ENCODE measurements around the gene ERCC6.

ERCC6 gene

GRCh38 chr10:49508654-49509053 is 30.3 kb downstream of the ERCC6 start:
- no peak for DNase-seq

DNA sequence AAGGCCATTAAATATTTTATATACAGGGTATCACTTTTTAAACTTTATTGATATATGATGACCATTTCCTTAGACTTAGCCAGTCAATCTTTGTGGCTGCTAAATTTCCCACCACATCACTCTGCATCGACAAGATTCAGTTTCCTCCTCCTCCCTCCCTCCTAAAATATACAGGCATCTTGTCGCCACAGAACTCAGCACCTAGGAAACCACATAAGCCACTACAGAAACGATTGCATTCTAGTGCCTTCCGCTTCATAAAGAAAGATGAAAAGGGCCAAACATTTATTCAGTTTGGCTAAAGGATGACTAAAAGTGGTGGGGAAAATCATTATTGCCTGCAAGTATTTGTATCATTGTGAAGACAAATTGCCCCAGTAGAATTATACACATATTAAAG is 30.7 kb downstream of the ERCC6 start:
- DNase-seq = peak; percentile 29

DNA sequence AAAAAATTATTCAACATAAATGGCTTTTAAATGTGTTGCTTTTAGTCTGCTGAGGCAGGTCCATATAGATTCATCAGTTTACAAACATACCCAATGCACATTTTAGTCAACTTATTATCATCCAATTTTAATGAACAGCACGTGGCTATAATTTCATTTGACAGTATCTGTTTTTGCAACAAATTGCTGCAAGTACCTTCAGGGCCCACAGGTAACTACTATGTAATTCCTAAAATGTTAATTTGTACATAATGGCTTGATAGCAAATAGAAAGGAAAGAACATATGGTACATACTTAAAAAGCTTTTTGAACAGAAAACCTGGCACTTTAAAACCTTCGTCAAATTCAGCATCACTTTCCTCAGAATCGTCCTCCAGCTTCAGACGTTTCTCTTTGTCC is 33.3 kb downstream of the ERCC6 start:
- DNase-seq = no peak

DNA sequence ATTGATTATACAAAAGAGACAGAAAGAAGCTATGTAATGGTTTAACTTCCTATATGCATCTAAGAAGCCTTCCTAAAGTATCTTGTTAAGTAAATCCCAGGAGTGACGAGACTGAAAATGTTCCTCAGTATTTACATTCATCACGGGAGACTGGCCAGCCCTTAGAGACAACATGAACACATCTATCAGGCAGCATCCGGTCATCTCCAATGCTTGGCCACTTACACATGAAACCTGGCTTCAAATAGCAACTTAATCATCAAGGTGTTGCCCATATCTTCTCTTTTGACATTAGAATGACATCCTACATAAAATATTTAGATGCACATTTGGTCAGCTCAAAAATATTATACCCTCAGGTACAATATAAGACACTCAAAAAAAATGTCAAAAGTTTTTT is 33.8 kb downstream of the ERCC6 start:
- no peak for DNase-seq

- no peak for DNase-seq
Observed at GRCh38 chr10:49504528-49504927, 34.4 kb downstream of the ERCC6 start.

DNA sequence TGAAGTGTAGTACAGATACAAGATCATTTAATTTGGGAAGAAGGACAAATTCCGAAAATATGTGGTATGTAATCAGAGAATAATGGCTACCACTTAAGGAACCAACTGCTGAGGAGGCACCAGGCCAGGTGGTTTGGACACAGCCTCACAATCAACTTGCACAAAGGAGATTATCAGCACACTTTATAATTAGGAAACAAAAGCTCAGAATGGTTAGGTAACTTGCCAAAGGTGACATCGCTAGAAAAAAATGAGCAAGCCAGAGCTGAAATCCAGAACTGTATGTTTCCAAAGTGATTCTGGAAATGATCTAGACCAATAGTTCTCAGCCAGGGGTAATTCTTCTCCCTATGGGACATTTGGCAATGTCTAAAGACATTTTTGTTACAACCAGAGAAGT is 36.6 kb downstream of the ERCC6 start:
- no peak for DNase-seq

DNA sequence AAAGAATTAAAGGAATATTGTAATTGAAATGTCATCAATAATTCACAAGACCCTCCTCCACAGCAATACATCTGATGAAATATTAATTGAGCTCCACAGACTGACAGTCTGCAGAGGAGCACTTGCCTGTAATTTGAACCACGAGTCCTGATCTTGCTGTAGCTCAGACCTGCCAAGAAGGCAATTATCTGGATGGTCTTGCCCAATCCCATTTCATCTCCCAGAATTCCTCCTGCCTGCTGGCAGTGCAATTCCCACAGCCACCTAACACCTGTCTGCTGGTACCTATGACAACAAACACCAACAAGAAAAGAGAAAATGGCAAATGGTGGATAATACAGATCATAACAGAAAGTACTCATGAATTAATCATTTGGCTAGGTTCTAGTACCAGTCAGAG is 38.5 kb downstream of the ERCC6 start:
- DNase-seq = no peak

DNA sequence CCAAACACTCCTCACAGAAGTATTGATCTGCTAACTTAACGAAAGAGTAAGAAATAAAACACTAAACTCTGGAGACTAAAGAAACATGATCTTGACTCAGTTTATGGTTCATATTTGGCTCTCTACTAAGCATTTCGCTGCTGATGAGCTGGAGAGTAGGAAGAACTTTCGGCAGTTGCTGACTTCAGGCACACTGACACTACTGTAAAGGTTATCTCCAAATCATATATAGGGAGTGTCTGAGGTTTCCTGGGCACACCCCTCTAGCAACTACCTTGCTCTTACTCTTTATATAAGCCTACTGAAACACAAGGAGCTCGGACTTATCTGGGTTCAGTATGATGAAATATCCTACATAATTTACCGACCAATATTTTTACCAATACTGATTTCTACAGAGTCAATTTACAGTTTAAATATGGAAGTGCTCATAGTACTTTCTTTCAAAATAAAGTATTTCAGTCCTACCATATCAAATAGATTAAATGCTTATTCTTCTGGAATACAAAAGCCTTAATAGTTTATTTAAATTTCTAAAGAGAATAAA is 39.5 kb downstream of the ERCC6 start:
- no peak for DNase-seq

GRCh38 chr10:49498425-49498824 is 40.5 kb downstream of the ERCC6 start:
- DNase-seq = no peak

GRCh38 chr10:49497358-49497757 is 41.6 kb downstream of the ERCC6 start:
- no peak for DNase-seq

DNA sequence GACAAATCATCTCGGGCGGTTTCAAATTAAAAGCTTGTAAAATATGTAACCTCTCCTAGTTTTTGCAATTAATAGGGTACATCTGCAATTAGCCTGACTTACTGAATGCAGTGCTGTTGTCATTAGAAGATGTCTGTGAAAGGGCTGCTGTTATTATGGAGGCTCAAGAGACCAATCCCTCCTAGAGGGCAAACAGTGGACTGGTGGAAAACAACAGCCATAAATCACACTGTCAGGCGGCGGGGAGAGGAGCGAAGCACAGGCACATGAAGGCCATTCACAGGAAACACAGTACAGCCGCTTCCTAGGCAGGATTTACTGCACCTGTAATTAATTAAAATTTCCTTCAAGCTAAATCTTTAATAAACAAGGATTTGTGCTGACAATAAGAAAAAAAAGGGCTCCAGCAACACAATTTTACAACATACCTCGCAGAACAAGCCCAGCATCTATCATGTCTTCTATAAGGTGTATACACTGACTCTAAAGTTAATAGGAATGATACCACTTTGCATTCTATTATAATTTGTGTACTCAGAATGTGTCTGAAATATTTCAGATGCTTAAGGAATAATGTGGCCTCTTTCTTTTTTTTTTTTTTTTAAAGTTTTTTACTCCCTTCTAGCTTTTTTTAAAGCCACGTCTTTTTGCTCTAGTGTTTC is 50.7 kb downstream of the ERCC6 start:
- no peak for DNase-seq

DNA sequence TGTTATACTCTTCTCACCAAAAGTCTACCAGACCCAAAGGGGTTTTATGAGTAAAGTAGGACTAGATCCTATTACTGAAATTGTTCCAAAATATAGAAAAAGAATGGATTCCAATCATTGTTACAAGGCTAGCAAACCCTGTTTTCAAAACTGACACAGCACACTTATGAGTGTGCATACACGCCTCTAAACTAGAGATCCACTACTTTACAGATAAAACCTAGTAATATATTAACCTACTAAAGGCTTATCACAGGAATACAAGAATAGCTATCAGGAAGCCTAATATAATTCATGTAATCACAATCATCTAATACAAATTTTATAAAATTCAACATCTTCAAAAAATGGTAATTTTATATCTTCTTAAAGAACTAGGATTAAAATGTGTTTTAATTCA is 52.2 kb downstream of the ERCC6 start:
- DNase-seq = no peak

DNA sequence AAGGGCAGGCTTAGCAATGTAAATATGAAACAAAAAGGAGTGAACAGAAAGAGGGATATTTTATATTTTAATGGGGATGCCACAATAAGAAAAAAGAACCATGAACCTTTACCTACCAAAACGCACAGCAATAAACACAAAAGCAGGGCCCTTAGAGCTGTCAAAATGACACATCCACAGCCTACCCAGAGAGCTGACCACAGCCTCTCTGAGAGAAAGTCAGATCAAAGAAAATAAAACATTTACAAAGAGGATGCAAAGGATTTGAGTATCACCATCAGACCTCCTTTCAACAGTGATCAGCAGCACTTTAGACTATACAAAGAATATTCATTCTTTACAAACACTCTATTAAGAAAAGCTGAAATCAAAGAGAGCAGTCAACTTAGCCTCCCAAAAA is 52.9 kb downstream of the ERCC6 start:
- no peak for DNase-seq

GRCh38 chr10:49484486-49485235 is 54.3 kb downstream of the ERCC6 start:
- DNase-seq = no peak

DNA sequence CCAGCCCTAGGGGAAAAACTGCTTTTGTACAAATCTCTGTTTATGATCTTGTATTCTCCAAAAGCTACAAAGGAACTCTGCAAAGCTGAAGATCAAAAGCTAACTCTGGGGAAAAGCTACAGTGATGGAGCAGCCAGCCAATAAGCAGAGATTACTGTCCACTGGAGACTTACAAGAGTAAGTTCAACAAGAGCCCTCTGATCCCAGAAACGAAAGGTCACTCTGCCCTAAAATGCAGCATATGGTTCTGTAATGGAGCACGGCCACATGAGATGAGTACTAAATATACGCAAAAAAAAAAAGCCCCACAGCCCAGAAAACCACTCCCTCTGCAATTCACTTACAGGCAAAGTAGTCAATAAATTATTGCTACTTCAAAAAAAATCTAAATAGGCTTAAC is 60.1 kb downstream of the ERCC6 start:
- no peak for DNase-seq

DNA sequence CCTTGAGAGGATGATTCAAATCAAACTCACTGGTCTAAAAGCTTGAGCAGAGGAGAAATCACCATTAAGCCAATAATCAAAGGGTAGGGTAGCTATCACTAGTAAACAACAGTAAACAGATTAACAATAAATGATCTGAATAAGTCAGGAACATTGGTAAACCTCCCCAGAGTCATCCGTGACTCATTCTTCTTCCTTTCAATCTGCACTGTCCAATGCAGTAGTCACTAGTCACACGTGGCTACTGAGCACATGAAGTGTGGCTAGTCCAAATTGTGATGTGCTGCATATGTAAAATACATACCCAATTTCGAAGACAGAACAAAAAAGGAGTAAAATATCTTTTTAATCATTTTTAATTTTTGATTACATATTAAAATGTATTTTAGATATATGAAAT is 64.0 kb downstream of the ERCC6 start:
- DNase-seq = no peak

GRCh38 chr10:49471532-49471931 is 67.4 kb downstream of the ERCC6 start:
- DNase-seq = no peak

DNA sequence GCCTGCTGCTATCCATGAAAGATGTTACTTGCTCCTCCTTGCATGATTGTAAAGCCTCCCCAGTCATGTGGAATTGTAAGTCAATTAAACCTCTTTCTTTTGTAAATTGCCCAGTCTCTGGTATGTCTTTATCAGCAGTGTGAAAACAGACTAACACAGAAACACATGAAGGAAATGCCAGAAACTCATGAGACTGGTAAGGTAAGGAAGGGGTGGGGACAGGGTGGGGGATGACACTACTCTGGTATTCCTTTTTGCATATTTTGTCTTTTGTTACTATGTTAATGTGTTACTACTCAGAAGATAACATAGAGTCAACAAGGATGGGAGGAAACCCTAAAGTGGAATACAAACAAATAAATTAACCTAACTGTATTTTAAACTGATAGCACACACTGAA is 73.2 kb downstream of the ERCC6 start:
- no peak for DNase-seq
